C4-2B (cell line): ENCODE results near the gene ATP11A.

Experiments used
- ZFX ChIP-seq: fragments of 450-650 bp; IDR thresholded peaks from 2 replicates; pipeline ENCODE4 v1.6.1; 2017
- TF ChIP-seq, protein P1 (sequence below): fragments of 450-650 bp; conservative IDR thresholded peaks from 2 replicates; pipeline ENCODE4 v1.5.1; 2017; ENCODE audit warnings: mild to moderate bottlenecking

DNA sequence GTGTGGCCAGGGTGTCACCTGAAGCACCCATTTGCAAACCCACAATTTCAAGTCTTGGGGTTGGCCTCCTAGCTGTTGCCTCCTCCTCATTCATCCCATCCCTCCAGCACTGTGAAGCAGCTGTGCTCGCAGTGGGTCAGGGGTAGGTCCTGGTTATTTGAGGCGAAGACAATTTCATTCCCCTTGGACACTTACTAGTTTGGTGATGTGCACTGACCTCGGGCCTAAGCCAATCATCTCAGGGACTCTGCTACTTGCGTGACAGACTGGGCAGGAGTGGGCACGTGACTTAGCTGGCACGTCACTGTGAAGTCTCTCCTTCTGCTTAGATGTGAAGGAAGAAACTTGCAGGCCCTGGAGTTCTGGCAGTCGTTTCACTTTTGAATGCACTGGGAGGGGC lies 3.5 kb upstream of the ATP11A start:
- TF ChIP-seq, protein P1, sequence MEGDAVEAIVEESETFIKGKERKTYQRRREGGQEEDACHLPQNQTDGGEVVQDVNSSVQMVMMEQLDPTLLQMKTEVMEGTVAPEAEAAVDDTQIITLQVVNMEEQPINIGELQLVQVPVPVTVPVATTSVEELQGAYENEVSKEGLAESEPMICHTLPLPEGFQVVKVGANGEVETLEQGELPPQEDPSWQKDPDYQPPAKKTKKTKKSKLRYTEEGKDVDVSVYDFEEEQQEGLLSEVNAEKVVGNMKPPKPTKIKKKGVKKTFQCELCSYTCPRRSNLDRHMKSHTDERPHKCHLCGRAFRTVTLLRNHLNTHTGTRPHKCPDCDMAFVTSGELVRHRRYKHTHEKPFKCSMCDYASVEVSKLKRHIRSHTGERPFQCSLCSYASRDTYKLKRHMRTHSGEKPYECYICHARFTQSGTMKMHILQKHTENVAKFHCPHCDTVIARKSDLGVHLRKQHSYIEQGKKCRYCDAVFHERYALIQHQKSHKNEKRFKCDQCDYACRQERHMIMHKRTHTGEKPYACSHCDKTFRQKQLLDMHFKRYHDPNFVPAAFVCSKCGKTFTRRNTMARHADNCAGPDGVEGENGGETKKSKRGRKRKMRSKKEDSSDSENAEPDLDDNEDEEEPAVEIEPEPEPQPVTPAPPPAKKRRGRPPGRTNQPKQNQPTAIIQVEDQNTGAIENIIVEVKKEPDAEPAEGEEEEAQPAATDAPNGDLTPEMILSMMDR, result no peak
- TF ChIP-seq ZFX, result no peak
